Measurements from ENCODE around the gene NSD1.

DNA sequence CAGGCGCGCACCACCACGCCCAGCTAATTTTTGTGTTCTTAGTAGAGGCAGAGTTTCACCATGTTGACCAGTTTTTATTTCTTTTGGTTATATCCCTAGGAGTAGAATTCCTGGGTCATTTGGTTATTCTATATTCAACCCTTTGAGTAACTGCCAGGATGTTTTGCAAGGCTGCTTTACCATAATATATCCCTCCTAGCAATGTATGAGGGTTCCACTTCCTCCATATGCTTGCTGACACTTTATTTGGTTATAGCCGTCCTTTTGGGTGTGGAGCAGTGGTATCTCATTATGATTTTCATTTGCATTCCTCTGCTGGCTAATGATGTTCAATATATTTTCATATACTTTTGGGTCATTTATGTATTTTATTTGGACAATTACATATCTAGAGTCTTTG, 88.7 kb downstream of the NSD1 start:
- TF ChIP-seq CTCF (IDR thresholded peaks at IDR 0.05 in 4 of 5, conservative IDR thresholded peaks at IDR 0.05 in 1 of 5) (no peak), POLR2A (IDR thresholded peaks at IDR 0.05) (no peak)

All from gastrocnemius medialis (tissue), 4 donors.